Measurements from ENCODE around the gene CCDC66.

Gene CCDC66

GRCh38 chr3:56655709-56656108 is 98.7 kb downstream of the CCDC66 start:
- TF ChIP-seq CTCF (IDR thresholded peaks at IDR 0.05; ENCODE audit: control extremely low read depth, extremely low read depth, low read depth, missing control alignments) = no peak
- POLR2A ChIA-PET = no interaction called here
- CTCF ChIA-PET = interaction anchor here (1.3 kb wide), 1 partner anchor 8 kb away, joined by 3 read pairs; no protein-coding TSS in a partner anchor
- DNase-seq (ENCODE audit: extremely low spot score) = no peak

DNA sequence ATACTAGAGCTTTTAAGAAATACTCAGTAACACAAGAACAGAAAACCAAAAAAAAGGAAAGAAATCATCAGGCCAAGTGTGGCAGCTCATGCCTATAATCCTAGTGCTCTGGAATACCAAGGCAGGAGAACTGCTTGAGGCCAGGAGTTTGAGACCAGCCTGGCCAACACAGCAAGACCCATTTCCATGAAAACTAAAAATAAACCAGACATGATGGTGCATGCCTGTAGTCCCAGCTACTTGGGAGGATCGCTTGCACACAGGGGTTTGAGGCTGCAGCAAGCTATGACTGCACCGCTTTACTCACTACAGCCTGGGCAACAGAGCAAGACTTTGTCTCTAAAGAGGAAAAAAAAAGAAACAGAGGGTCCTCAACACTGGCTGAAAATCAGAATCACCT is 107.8 kb downstream of the CCDC66 start:
- ChIA-PET POLR2A (no interaction called here), CTCF (interaction anchor here (1.4 to 2.6 kb wide), 2 partner anchors 9 to 137 kb away, joined by 4 to 8 read pairs; partner anchors contain the start of gene ARHGEF3)
- DNase-seq (ENCODE audit: extremely low spot score) = no peak
- TF ChIP-seq CTCF (IDR thresholded peaks at IDR 0.05; ENCODE audit: control extremely low read depth, extremely low read depth, low read depth, missing control alignments) = no peak

DNA sequence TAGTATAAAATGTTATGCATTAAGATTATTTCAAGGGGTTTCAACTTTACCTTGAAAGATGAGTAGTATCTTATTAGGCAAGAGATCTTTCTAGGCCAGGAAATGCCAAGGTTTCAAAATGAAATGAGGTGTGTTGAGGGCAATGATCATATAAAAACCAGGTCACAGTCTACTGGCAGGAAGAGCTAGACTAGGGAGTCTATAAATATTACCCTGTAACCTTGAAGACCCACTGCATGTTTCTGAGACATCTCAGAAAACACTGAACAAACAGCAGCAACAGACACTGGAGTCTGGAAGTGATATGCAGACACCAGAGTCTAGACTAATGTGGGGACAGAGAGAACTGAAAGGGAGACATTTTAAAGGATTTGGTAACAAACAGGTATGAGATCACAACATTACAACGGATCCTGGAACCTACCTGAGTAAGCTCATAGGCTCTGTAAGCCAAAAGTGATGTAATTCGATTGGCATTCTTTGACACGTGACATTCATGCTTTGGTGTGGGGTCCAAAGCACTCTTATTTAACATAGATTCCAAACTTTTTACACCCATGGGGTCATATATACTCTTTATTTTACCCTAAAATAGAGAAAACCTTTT is 111.1 kb downstream of the CCDC66 start:
- no peak for TF ChIP-seq CTCF (IDR thresholded peaks at IDR 0.05; ENCODE audit: control extremely low read depth, extremely low read depth, low read depth, missing control alignments)
- CTCF ChIA-PET = interaction anchor here (1.2 kb wide), 2 partner anchors 12 to 321 kb away, joined by 3 read pairs; no protein-coding TSS in a partner anchor

More for the DNA sequence above, 111.1 kb downstream of the CCDC66 start:
- POLR2A ChIA-PET = no interaction called here
- no peak for DNase-seq (ENCODE audit: extremely low spot score)
